Spinal cord (tissue), 10 donors: ENCODE measurements around the gene SOX5. TPM values are rescaled to one million over a fixed set of nuclear protein-coding genes. Genes with fewer than 3 reads are reported as not detected.

Experiments
- DNase-seq, 6 donors: peaks; one replicate each; pipeline versions ENCODE4 v3.0.0 to v3.0.0-alpha.2; 2013 to 2015; ENCODE audit warnings: low spot score in 6 of 6, low read depth in 4 of 6
- H3K27ac ChIP-seq: one replicate; pipeline ENCODE4 v1.5.1; 2013; ENCODE audit warnings: low read depth, low read length, control low read depth
- H3K27me3 ChIP-seq: one replicate; pipeline ENCODE4 v1.6.1; 2013; ENCODE audit warnings: low read length; ENCODE audit not compliant: control insufficient read depth, insufficient read depth
- H3K36me3 ChIP-seq: one replicate; pipeline ENCODE4 v1.6.1; 2013; ENCODE audit warnings: low read length; ENCODE audit not compliant: control insufficient read depth, insufficient read depth
- H3K4me1 ChIP-seq: one replicate; pipeline ENCODE4 v1.6.1; 2013; ENCODE audit warnings: low read length; ENCODE audit not compliant: control insufficient read depth, insufficient read depth
- H3K4me3 ChIP-seq: one replicate; pipeline ENCODE4 v1.5.1; 2013; ENCODE audit warnings: low read depth, low read length, control low read depth
- H3K9me3 ChIP-seq: one replicate; pipeline ENCODE4 v1.6.1; 2013; ENCODE audit warnings: low read length; ENCODE audit not compliant: control insufficient read depth, insufficient read depth
- WGBS: methylation state at CpG from one replicate; pipeline ENCODE4 v1.1.5; 2013; ENCODE audit warnings: missing lambda C conversion rate; ENCODE audit not compliant: insufficient coverage; 5-methylcytosine and 5-hydroxymethylcytosine counted together
- long read RNA-seq, 4 donors: transcript quantifications; one replicate each; lab custom pipeline, GENCODE V29; 2026
- polyA plus RNA-seq, 2 donors: library from polyadenylated mRNA; unstranded; fragments of 120-200 nt; gene quantifications; one replicate each; pipeline ENCODE4 v1.2.1, GENCODE V29; 2013; ENCODE audit not compliant: insufficient read length in 2 of 2
- total RNA-seq, 2 donors: library from RNA; depleted of rRNA in 1 of 2; stranded (reverse); fragments of 120-200 nt in 1 of 2; fragments of >200 nt in 1 of 2; gene quantifications; one replicate each; pipeline versions ENCODE4 v1.2.3 to v1.2.4, GENCODE V29; 2013 to 2014
- donor health status: healthy.

The SOX5 gene
- total RNA-seq (10 to 100 TPM; 47.9 to 48.8 TPM), polyA plus RNA-seq (10 to 100 TPM; 20.3 to 35.8 TPM)
- long read RNA-seq, donor 1, full-length matches to known transcripts: 2 of 2 reads
- long read RNA-seq, donor 1, partial matches to known transcripts: 0 of 2 reads
- long read RNA-seq, donor 1, other reads (novel, unspliced or antisense): 0 of 2 reads
- long read RNA-seq, donor 2, full-length matches to known transcripts: 1 of 1 reads
- long read RNA-seq, donor 2, partial matches to known transcripts: 0 of 1 reads
- long read RNA-seq, donor 2, other reads (novel, unspliced or antisense): 0 of 1 reads
- long read RNA-seq, donor 3, full-length matches to known transcripts: 1 of 1 reads
- long read RNA-seq, donor 3, partial matches to known transcripts: 0 of 1 reads
- long read RNA-seq, donor 3, other reads (novel, unspliced or antisense): 0 of 1 reads
- long read RNA-seq, donor 4: 0 reads

- Histone ChIP-seq H3K4me3 (peak within 1 kb of the TSS; percentile 75), H3K9me3 (no peaks in the 10 kb centered on the region), H3K27ac (peak within 1 kb of the TSS; percentile 75), H3K4me1 (no peaks in the 10 kb centered on the region), H3K27me3 (no peaks in the 10 kb centered on the region), H3K36me3 (no peaks in the 10 kb centered on the region)
- DNase-seq: peak in 5 of 6 donors; percentile 55 to 91 (median 64)
- 1% methylated on average over 8 of the region's 13 CpGs for WGBS
These were observed at the start of gene SOX5 for GRCh38 chr12:23949348-23950209. Gene SOX5, minus strand, starts transcription at chr12:23949670. Its CDS starts 69 bp downstream, at chr12:23949601.

DNA sequence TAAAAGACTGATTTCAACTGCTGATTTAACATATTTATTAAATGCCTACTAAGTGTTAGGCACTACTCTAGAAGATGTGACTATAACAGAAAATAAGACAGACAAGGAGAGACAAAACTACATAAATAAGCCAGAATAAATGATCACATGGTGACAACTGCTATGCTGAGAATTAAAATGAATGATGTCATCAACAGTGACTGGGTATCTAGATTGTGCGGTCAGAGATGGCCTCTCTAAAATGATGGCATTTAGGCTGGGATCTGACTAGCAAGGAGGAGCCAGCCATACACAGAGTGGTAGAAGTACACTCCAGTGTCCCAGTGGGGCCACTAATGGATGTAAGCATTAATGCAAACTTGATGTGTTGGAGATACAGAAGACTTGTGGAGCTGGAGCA lies 37.6 kb upstream of the SOX5 start:
- Histone ChIP-seq H3K27ac (no peak overlapping the region), H3K4me1 (no peaks in the 10 kb centered on the region), H3K27me3 (no peaks in the 10 kb centered on the region), H3K9me3 (peaks cover 2% of the 10 kb centered on the region), H3K4me3 (no peak overlapping the region), H3K36me3 (no peaks in the 10 kb centered on the region)
- 92% methylated on average over 1 of the region's 1 CpG for WGBS
- no peak for DNase-seq

DNA sequence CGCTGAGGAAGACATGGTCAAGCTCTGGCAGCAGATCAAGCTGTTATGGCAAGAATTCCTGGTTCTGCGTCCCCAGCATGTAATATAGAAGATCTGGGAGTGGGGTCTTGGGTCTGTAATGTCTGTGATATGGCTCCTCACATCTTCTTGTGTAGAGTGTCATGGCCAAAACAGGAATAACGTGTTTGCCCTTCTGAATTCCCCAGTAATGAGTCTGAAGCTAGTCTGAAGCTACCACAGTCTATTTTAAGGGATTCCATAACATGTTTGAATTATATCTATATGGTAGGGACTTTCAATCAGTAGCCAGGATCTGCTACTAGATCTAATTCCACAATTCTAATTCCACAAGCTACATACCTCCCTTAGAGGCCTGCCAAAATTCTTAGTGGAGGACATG lies 31.4 kb upstream of the SOX5 start:
- no peak overlapping the region for H3K4me3 ChIP-seq
- DNase-seq: no peak
- H3K27ac ChIP-seq: no peak overlapping the region
- no peaks in the 10 kb centered on the region for H3K4me1 ChIP-seq
- no peaks in the 10 kb centered on the region for H3K36me3 ChIP-seq
- 100% methylated on average over 2 of the region's 3 CpGs for WGBS
- no peaks in the 10 kb centered on the region for H3K27me3 ChIP-seq
- H3K9me3 ChIP-seq: peaks cover 2% of the 10 kb centered on the region

GRCh38 chr12:23964812-23965211 lies 15.3 kb upstream of the SOX5 start:
- no peaks in the 10 kb centered on the region for H3K9me3 ChIP-seq
- no peak overlapping the region for H3K4me3 ChIP-seq
- H3K36me3 ChIP-seq: no peaks in the 10 kb centered on the region
- no peaks in the 10 kb centered on the region for H3K27me3 ChIP-seq
- no peak for DNase-seq
- WGBS: 87% methylated on average over 9 of the region's 10 CpGs
- no peaks in the 10 kb centered on the region for H3K4me1 ChIP-seq
- no peak overlapping the region for H3K27ac ChIP-seq

- H3K27ac ChIP-seq: no peak overlapping the region
- no CpG with 5 or more reads among the region's 1 CpG for WGBS
- DNase-seq: no peak
- no peaks in the 10 kb centered on the region for H3K36me3 ChIP-seq
- H3K4me3 ChIP-seq: no peak overlapping the region
- H3K9me3 ChIP-seq: no peaks in the 10 kb centered on the region
- H3K4me1 ChIP-seq: no peaks in the 10 kb centered on the region
- H3K27me3 ChIP-seq: no peaks in the 10 kb centered on the region
These were observed 10.4 kb upstream of the SOX5 start for GRCh38 chr12:23959826-23960225.

GRCh38 chr12:23954332-23954731 lies 4.9 kb upstream of the SOX5 start:
- DNase-seq: no peak
- no peaks in the 10 kb centered on the region for H3K27me3 ChIP-seq
- H3K4me1 ChIP-seq: no peaks in the 10 kb centered on the region
- H3K36me3 ChIP-seq: no peaks in the 10 kb centered on the region
- no peaks in the 10 kb centered on the region for H3K9me3 ChIP-seq
- H3K4me3 ChIP-seq: no peak overlapping the region
- no peak overlapping the region for H3K27ac ChIP-seq

- no peak overlapping the region for H3K27ac ChIP-seq
- H3K4me1 ChIP-seq: no peaks in the 10 kb centered on the region
- no peaks in the 10 kb centered on the region for H3K27me3 ChIP-seq
- no peak for DNase-seq
- H3K4me3 ChIP-seq: no peak overlapping the region
- WGBS: 80% methylated on average over 2 of the region's 3 CpGs
- H3K9me3 ChIP-seq: no peaks in the 10 kb centered on the region
- no peaks in the 10 kb centered on the region for H3K36me3 ChIP-seq
These were observed 2.6 kb upstream of the SOX5 start for GRCh38 chr12:23952071-23952470.

DNA sequence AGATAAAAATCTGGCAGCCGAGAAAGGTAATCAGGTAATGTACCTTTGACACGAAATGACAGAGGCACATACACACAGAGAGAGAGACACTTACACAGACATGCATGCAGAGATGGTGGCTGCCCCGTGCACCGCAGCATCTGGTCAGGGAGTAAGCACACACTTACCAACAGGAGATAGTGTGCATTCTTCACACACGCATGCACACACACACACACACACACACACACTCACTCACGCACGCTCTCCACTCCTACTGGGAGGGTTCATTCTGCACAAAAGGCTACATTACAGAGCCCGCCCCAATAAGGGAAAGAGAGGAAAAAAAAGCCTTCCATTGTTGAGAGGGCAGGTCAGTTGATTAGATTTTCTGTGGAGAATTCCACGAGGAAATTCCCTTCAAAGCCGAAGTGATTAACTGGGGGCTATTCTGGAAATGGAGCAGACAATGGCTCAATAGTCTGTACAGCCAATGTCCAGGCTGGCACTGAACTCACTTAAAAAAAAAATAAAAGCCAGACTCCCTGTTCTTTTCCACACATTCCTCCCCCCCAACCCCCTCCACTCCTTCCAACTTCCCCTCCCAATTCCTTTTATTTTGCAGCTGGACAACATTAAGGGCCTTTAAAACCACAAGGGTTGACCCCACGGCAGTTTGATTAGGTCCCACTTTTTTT lies 1.4 kb upstream of the SOX5 start:
- peak in 2 of 6 donors; percentile 69 to 71 for DNase-seq
- H3K27ac ChIP-seq: peak overlapping the region; percentile 75
- WGBS: 0% methylated on average over 4 of the region's 11 CpGs
- no peaks in the 10 kb centered on the region for H3K36me3 ChIP-seq
- H3K27me3 ChIP-seq: no peaks in the 10 kb centered on the region
- peak overlapping the region; percentile 75 for H3K4me3 ChIP-seq
- no peaks in the 10 kb centered on the region for H3K4me1 ChIP-seq
- no peaks in the 10 kb centered on the region for H3K9me3 ChIP-seq

DNA sequence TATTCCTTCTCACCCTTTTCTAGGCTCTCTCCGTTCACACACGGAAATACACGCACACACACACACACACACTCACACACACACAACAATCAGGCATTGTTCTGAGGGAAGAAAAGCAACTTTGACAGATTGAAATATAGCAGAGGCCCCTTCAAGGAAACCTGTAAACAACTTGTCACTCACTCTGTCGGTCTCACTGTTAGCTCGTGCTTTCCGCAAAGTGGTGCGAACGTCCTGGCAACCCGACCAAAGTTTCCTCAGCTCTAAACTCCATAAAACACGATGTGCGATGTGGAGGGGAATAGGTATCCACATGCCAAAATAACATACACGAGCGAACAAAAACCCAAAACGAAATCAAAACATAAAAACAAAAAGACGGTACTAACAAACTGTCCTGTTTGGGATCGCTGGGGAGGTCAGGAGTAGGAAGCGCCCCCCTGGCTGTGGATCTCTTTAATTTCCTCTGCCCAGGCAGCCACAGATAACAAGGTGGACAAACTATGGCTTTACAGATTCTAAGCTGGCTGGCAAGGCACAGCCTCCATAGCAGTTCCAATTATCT lies 822 bp upstream of the SOX5 start:
- H3K36me3 ChIP-seq: no peaks in the 10 kb centered on the region
- H3K27ac ChIP-seq: peak overlapping the region; percentile 75
- H3K4me3 ChIP-seq: peak overlapping the region; percentile 75
- no peaks in the 10 kb centered on the region for H3K9me3 ChIP-seq
- WGBS: 10% methylated on average over 2 of the region's 17 CpGs
- DNase-seq: peak in 5 of 6 donors; percentile 22 to 83 (median 71)
- H3K4me1 ChIP-seq: no peaks in the 10 kb centered on the region
- H3K27me3 ChIP-seq: no peaks in the 10 kb centered on the region
